CD4-positive, alpha-beta T cell treated with Interleukin-6 at 100 ng/mL for 8 hours (primary cell): ENCODE measurements around the gene EN2.

Experiments
- DNase-seq: peaks from one replicate; pipeline ENCODE4 v3.0.0-alpha.2; 2020; ENCODE audit warnings: mixed read lengths, low spot score

EN2 gene

DNA sequence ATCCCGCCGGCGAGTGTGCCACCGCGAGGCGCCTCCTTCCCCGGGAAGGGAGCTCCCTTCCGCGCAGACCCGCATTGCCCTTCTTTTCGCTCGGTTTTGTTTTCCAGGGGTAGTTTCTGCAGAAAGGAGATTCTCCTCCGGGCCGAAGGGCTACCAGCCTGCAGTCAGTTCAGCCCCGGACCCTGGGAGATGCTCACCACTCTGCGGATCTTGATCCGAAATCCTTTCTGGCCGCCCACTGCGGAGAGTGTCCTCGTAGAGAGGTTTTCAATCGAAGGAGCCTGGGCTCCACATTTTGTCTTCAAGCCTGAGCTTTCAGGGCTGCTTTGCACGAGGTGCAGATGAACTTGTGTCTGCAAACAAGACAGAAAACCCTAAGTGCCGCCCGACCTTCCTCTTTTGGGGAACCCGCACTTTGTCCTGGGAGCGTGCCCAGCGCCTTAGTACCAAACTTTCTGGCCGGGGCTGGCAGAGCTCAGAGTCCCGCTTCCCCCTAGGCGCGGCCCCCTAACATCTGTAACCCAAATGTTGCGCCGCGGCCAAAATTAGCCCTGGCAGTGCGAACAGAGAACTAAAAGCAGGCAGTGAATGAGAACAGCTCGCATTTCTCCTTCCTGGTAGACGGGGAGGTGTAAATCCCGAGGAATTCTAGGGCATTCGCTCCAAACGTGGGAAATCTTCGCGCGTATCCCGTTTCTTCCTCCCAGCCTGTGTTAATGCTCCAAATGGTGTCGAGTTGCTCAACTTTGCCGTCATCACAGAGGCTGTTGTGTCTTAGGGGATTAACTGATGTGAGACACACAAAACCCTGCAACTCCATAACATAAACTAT, 6.7 kb upstream of the EN2 start:
- DNase-seq = no peak

DNA sequence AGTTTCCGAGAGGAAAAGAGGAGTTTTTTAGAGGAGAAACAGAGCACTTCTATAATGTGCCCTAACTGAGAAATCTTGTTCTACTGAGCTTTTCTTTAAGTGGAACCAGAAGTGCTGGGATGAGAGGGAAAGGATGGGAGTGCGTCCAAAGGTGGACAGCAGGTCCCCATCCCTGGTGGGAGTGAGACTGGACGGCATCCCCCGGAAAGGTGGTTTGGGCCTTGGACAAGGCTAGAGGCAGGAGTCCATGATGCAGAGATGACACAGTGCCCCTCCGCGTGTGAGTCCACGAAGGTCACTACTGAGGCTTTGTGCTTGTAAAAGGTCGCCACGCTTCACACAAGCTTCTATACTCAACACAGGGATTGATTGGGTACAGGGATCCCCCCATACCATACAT, 6.1 kb upstream of the EN2 start:
- DNase-seq = no peak

DNA sequence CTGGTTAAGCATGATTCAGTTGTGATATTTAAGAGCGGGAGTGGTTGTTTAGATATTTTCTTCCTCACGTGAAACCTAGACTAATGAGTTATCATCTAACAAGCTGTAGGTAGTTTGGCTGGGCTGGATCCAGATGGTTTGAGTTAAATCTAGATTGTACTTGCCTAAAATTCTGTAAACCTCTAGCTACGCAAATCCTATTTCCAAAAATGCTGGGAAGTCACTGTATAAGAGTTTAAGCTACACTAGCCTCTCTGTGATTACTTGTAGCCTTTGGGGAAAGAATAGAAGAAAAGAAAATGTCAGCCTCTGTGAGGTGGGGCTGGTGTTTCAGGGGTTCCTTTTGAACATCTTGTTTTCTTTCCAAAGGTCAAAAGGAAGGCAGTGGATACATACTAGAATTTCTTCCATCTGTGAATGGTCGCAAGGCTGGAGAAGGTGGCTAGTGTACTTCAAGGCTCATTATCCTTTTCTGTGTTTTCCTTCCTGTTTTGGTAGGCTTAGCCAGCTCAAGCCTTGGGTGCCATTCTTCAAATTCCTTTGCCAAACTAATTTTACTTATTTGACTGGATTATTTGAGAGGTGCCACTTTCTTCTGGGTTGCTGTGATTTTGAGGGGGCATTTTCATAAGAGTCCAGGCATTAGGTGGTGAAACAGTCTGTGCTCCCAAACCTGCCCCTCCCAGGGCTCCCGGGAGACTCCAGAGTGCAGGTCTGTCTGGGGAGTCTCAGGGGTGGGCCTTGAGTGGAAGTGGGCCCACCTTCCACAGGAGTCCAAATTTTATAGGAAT, 5.2 kb upstream of the EN2 start:
- no peak for DNase-seq

DNA sequence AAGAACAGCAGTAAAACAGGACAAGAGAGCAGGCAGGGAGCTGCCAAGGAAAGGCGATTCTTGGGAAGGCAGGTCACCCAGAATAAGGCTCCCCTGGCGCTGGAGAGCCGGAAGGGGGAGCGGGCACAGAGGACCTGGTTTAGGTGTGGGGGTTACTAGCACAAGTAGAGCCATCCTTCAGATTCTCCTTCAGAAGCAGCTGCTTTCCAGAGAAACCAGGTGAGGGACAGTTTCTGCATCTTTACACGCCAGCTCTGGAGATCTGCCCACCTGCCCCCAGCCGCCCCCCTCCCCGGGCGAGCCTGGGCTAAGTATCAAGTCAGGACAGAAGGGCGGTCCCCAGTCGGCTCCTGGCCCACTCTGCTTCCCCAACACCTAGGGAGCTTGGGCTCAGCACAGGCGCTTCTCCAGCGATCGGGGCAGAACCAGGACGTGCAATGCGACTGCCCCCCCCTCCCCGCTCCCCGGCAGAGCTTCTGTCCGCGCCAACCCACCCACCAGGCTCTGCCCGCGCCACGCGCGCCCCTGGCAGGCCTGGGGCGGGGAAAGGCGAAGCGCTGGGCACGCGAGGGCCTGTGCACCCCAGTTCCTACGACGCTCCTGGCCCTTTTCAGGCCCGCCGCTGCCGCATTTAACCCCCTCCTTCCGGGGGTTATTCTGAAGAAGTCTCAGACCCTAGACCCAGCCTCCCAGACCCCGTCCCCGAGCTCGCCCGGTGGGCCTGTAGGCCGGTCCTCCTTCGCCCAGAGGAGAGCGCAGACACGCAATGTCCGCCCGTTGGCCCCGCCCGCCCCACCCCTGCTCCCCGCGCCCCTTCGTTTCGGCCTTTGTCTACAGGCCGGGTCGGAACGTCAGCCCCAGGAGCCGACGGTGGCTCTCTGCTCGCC, 4.4 kb upstream of the EN2 start:
- no peak for DNase-seq

DNA sequence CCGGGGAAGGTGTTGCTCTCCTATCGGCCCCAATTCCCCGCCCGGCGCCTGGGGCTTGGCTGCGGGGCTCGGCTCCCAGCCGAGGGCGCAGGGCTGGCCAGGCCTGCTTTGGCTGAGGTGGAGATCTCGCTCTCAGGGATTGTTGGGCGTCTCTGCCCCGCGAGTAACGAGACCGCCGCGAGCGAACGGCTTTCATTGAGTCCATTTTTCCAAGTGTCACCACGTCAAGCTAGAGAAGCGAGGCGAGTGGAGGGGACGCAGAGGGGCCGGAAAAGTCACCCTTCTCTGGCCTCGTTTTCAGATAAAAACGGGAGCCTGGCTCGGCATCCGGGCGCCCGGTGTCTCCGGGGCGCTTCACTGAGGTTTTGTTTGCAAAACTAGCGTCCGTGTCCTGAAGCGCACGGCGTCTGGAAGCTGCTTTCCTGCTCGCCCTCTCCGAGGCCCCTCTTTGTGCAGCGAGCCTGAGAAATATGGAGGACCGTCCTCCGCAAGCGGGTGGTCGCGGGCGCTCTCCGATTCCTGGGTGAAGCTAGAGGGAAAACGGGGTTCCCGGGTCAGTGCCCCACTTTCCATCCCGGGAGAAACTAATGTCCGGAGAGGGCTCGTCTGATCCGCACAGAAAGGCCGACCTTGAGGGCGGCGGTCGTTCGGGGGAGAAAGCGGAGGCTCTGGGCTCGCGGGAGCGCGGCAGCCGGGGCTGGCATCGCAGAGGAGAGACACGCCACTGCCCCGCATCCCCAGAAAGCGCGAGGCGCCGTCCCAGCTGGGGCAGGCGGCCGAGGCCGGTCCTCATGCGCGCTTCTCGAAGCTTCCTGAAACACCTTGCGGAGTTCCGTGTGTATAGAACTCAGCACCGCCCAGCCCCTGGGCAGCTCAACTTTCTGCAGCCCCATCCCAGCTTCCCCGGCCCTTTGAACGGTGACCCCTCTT, 3.5 kb upstream of the EN2 start:
- DNase-seq = no peak

DNA sequence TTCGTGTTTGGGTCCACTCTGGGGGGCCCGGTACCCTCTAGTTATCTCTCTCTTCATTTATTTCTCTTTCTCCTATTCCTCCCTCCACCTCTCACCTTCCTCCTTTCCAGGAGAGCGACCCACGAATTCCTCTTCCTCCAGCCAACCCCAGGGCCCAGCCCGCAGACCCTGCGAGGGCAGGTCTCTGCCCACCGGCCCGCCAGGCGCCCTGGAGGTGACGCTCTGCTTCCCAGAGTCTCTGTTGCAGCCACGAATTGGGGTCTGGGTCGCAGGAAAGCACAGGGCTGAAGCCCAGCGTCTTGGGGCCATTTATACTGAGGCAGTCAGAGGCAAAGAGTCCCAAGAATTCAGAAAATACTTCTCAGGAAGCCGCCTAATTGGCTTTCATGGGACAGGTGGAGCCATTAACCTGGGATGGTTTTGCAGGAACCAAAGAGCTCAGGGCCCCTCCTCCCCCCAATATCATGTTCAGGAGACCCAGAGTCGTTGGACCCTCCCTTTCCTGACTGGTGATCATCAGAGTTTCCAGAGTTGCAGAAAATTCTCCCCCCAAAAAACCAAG, 2.7 kb upstream of the EN2 start:
- DNase-seq = no peak

DNA sequence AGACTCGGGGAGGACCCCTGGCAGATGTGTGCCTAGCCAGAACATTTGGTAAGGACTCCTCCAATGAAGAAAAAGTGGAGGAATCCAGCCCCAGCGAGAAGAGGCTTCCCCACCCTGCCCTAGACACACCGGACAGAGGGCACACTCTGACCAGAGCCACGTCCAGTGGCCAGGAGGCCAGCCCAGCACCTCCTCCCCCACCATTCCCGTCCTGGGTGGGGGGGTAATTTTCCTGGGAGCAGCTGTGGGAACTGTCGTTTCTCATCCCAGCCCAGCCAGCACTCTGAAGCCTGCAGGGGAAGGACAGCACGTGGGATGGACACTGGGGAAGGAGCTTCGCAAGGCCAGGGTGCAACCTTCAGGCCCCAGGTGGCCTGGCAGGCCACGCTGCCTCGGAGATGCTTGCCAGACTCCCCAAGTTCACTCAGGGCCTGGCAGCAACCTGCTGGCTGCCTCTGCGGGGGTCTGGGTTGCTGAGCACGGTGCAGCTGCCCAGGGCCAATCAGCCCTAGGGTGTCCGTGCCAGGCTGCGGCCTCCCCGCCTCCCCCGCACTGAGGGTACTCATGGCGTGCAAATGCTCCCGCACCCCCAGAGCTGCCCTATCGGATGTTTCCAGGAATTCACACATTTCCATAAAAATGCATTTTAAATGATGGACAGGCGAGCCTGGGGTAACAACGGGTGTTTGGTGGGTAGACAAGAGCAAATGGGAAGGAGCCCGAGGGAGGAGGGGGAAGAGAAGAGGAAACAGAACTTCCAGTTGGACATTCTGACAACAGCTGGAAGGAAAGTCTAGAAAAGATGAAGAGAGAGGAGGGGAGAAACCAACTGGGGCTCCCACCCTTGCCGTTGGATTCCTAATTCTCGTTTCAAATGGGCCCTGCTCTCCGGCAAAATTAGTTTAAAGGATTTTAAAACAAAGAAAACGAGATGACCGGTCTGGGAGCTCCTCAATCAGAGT, 1.9 kb upstream of the EN2 start:
- no peak for DNase-seq

DNA sequence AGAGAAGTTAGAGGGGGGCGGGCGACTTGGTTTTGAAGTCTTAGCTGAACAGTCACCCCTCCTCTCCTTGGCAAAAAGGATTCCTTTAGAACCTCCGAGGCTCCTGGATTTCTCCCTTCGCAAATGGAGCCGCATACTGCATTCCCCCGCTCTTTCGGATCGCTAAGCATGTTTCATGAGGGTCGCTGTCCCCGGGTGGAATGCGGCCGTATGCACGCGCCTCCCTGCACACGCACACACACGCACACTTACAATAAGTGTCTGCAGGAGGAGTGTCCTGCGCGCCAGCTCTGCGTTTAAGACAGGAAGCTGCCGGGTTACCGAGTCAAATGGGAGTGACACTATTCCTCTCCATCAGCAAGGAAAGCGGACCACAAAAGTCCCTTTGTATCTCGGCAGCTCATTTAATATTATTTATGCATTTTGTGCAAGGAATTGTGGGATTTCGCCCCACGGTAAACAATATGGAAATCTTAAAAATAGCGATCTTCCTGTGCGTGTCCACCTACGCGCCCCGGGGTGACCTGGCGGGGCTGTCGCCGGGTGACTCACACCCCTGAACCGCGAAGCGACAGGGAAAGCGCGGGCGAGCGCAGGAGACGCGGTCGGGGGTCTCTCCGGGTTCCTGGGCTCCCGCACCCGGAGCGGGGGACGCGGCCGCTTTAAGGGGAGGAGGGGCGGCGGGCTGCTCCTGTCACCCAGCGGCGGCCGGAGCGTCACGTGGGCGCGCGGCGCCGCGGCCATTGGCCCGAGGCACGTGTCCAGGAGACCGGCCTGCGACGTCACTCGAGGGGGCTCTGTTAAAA, 988 bp upstream of the EN2 start:
- no peak for DNase-seq

DNA sequence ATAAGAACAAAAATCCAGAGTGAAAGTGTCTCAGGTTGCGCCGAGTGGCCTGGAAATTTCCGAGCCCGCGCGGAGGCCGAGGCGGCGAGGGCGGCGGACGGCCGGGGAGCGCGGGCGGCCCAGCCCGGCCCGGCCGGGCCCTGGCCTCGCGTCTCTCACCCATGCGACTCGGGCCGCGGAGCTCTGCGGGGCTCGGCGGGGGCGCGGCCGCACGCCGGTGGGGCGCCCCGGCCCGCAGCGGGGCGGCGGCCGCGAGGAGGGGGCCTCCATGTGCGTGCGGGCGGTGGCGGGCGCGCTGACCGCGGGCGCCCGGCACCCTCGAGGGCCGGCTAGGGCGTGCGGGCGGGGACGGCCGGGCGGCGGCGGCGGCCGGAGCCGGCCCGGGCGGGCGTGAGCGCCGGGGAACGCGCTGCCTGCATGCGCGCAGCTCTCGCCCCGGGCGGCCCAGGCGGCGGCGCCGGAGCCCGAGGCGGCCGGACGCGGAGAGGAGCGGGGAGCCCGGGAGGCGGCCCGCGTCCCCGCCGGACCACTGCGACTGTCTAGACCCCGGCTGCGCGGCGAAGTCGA, 302 bp upstream of the EN2 start:
- DNase-seq = no peak

DNA sequence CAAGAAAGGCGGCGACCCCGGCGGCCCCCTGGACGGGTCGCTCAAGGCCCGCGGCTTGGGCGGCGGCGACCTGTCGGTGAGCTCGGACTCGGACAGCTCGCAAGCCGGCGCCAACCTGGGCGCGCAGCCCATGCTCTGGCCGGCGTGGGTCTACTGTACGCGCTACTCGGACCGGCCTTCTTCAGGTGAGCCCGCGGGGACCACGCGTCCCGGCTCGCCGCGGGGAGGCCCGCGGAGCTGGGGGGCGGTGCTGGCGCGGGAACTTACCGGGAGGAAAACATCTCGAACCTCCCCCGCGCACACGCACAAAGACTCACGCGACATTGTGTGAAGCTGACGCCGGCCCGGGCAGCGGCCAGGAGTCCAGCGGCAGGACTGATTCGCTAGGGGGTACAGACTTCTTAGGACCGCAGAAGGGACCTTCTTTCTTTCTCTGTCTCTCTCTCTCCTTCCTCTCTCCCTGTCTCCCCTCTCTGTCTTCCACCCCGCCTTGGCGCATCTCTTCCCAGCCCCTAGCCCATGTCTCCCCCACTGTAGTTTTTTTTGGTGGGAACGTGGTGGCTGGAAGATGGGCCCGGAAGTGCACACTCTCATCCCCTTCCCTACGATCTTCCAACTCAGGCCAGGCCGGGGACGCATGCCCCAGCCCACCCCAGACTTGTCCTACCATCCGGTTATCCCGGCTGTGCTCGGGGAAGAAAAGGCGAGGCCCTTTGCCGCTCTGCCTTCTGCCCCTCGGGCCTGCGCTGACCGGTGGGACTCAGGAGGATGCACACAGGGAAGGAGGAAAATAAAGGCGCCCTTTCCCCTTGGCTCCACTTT, 1.2 kb downstream of the EN2 start:
- DNase-seq = no peak

DNA sequence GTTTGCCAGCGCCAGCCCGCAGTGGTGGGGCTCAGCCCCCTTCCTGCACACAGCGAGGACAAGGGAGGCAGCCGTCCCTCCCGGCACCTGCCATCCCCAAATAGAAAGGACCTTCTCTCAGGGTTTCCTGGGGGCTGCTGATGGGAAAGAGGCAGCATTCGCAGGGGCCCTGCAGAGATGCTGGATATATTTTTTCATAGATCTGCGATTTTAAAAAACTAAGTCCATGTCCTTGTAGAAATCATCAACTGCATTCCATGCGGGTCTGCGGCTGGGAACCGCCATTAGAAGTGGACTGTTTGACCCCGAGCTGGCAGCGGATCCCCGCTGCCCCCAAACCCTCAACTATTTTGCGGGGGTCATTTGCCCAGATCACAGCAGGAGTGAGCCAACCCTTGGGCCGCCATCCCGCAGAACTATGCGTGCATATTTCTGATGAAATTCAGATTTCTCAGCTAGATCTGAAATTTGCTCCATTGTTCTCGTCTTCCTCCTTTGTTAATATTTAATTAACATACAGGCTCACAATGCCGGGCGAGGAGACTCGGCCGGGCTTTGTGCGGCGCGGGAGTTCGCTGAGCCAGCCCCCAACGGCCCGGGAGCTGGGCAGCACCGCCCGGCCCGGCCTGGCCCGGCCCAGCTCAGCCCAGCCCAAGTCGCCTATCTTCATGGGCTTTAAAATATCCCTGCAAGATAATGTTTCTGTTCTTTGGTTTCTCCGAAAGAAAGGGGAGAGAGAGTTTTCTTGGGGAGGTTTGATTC, 2.0 kb downstream of the EN2 start:
- no peak for DNase-seq

DNA sequence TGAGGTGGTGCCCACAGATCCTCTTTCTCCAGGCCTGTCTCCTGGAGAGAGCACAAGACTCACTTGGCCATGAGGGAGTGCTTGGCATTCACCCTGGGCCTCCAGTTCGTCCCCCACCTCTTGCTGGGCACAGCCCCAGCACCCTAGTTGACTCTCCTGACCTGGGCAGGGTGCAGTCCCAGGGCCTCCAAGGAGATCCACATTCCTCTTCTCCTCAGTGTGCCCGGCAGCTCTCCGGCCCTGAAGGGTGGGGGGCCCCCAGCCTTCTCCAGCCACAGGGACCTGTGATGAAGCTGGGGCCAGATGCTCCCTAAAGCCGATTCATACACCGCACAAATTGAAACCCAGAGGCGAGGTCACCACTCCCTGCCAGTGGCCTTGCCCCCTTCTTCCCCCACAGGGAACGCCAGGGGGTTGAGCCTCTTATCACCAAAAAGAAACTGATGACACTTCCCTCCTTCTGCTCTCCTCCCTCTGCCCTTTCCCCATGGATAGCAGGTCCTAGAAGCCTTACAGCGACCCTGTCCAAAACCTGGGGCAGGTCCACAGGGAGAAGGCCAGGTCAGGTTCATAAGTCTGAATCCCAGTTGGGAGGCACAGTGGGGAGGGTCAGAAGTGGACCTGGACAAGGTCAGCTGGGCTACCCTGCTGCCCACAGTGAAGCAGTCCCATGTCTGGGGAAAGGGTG, 3.1 kb downstream of the EN2 start:
- DNase-seq = no peak

DNA sequence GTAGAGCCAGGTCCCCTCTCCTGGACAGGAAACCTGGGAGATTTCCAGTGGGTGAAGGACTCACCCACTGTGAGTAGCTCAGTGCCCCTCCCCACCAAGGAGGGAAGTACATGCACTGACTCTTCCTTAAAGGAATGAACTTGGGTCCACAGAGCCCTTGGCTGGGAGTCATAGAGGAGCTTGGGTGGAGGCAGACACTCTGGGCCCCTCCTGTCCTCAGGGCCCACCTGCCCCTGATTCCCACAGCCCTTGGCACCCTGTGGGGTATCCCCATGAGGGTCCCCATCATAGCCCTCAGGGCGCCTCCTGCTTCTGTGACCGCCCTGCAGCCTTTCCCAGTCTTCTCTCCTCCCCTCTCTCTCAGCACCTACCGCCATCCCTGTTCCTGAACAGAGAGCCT, 3.7 kb downstream of the EN2 start:
- DNase-seq = no peak

DNA sequence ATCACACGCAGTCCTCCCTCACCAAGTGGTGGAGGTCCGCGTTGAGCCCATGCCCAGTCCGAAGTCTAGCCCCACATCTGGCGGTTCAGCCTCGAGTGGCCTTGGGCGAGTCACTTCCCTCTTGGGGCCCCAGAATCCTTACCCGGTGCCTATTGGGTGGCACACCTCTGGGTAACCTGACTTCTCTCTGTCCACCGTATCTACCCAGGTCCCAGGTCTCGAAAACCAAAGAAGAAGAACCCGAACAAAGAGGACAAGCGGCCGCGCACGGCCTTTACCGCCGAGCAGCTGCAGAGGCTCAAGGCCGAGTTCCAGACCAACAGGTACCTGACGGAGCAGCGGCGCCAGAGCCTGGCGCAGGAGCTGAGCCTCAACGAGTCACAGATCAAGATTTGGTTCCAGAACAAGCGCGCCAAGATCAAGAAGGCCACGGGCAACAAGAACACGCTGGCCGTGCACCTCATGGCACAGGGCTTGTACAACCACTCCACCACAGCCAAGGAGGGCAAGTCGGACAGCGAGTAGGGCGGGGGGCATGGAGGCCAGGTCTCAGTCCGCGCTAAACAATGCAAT, 4.3 kb downstream of the EN2 start:
- DNase-seq = no peak

DNA sequence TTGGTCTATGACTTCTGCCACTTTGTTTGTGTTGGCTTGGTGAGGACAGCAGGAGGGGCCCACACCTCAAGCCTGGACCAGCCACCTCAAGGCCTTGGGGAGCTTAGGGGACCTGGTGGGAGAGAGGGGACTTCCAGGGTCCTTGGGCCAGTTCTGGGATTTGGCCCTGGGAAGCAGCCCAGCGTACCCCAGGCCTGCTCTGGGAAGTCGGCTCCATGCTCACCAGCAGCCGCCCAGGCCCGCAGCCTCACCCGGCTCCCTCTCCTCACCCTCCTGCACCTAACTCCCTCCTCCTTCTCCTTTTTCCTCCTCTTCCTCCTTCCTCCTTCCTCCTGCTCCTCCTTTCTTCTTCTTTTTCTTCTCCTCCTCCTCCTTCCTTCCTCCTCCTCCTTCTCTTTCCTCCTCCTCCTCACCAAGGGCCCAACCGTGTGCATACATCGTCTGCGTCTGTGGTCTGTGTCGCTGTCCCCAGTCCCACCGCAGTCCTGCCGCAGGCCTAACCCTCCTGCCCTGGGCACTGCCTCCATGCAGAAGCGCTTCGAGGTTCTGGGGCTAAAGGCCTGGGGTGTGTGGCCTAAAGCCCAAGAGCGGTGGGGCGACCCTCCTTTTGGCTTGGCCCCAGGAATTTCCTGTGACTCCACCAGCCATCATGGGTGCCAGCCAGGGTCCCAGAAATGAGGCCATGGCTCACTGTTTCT, 5.3 kb downstream of the EN2 start:
- no peak for DNase-seq
